Immature natural killer cell (primary cell): Measurements from ENCODE around the gene TENT5A. TPM values are rescaled to one million over a fixed set of nuclear protein-coding genes. Genes with fewer than 3 reads are reported as not detected.

Source experiments
- DNase-seq, 3 donors: peaks; one replicate each; pipeline ENCODE4 v3.0.0; 2022; ENCODE audit warnings: mixed read lengths in 1 of 3
- H3K27ac Mint-ChIP-seq, 6 donors: one replicate each; pipeline ENCODE4 v1.8.0; 2020; ENCODE audit warnings: mixed read lengths in 6 of 6, mild to moderate bottlenecking in 5 of 6, inconsistent platforms in 4 of 6, moderate library complexity in 3 of 6
- H3K27me3 Mint-ChIP-seq, 3 donors: one replicate each; pipeline ENCODE4 v1.8.0; 2020 to 2021; ENCODE audit warnings: low read depth in 3 of 3, mild to moderate bottlenecking in 3 of 3, mixed read lengths in 3 of 3, moderate library complexity in 3 of 3, inconsistent platforms in 1 of 3
- H3K36me3 Mint-ChIP-seq, 3 donors: one replicate each; pipeline ENCODE4 v1.8.0; 2020; ENCODE audit warnings: mixed read lengths in 3 of 3, inconsistent platforms in 2 of 3, mild to moderate bottlenecking in 2 of 3
- H3K4me1 Mint-ChIP-seq, 2 donors: one replicate each; pipeline ENCODE4 v1.8.0; 2020; ENCODE audit warnings: inconsistent platforms in 2 of 2, mild to moderate bottlenecking in 2 of 2, mixed read lengths in 2 of 2, moderate library complexity in 1 of 2
- H3K4me3 Mint-ChIP-seq, 5 donors: one replicate each; pipeline ENCODE4 v1.8.0; 2020; ENCODE audit warnings: mild to moderate bottlenecking in 5 of 5, mixed read lengths in 5 of 5, inconsistent platforms in 3 of 5, moderate library complexity in 3 of 5
- H3K9me3 Mint-ChIP-seq, 6 donors: one replicate each; pipeline ENCODE4 v1.8.0; 2020; ENCODE audit warnings: mild to moderate bottlenecking in 6 of 6, mixed read lengths in 6 of 6, inconsistent platforms in 4 of 6, moderate library complexity in 3 of 6
- polyA plus RNA-seq, 3 donors: library from polyadenylated mRNA; unstranded; fragments of 300-500 nt; fragmentation: Illumina TruSeq; gene quantifications; one replicate each; pipeline ENCODE4 v1.2.3, GENCODE V29; 2021

The TENT5A gene
- 10 to 100 TPM in 2 of 3 donors, 1 to 10 TPM in 1; 8.0 to 12.8 (median 10.7) TPM for polyA plus RNA-seq

GRCh38 chr6:81752084-81752920, at the start of gene TENT5A:
TSS of gene TENT5A (minus strand) at chr6:81752681. CDS start at chr6:81752141, 540 bp downstream.
- Mint-ChIP-seq H3K27ac (peak within 1 kb of the TSS; percentile 95 to 99 (median 98)), H3K4me1 (peaks cover 44 to 52% of the 10 kb centered on the region in 2 donors), H3K4me3 (peak within 1 kb of the TSS; percentile 96 to 100 (median 99)), H3K9me3 (no peaks in the 10 kb centered on the region), H3K36me3 (peaks cover 0 to 16% (median 4%) of the 10 kb centered on the region in 3 donors), H3K27me3 (peaks cover 14 to 17% (median 15%) of the 10 kb centered on the region in 3 donors)
- peak; percentile 89 to 91 (median 91) for DNase-seq

- Mint-ChIP-seq H3K4me3 (no peak overlapping the region), H3K4me1 (no peaks in the 10 kb centered on the region), H3K36me3 (peaks cover 0 to 3% (median 0%) of the 10 kb centered on the region in 3 donors), H3K9me3 (peaks cover 0 to 2% (median 0%) of the 10 kb centered on the region in 6 donors), H3K27me3 (peaks cover 0 to 8% (median 3%) of the 10 kb centered on the region in 3 donors), H3K27ac (no peak overlapping the region)
- no peak for DNase-seq
These were observed 49.0 kb upstream of the TENT5A start for GRCh38 chr6:81801489-81801888.

- Mint-ChIP-seq H3K27ac (no peak overlapping the region), H3K9me3 (peaks cover 0 to 2% (median 0%) of the 10 kb centered on the region in 6 donors), H3K4me1 (no peaks in the 10 kb centered on the region), H3K27me3 (peaks cover 0 to 5% (median 5%) of the 10 kb centered on the region in 3 donors), H3K4me3 (no peak overlapping the region), H3K36me3 (peaks cover 0 to 3% (median 0%) of the 10 kb centered on the region in 3 donors)
- DNase-seq, result no peak
These were observed 48.2 kb upstream of the TENT5A start for GRCh38 chr6:81800666-81801065.

- Mint-ChIP-seq H3K4me1 (no peaks in the 10 kb centered on the region), H3K9me3 (peaks cover 0 to 2% (median 0%) of the 10 kb centered on the region in 6 donors), H3K27ac (no peak overlapping the region), H3K36me3 (peaks cover 0 to 3% (median 0%) of the 10 kb centered on the region in 3 donors), H3K4me3 (no peak overlapping the region), H3K27me3 (peaks cover 0 to 7% (median 5%) of the 10 kb centered on the region in 3 donors)
- DNase-seq, result no peak
These were observed 46.8 kb upstream of the TENT5A start for GRCh38 chr6:81799323-81799722.

GRCh38 chr6:81797591-81797990, 45.1 kb upstream of the TENT5A start:
- Mint-ChIP-seq H3K4me1 (no peaks in the 10 kb centered on the region), H3K9me3 (peaks cover 0 to 1% (median 0%) of the 10 kb centered on the region in 6 donors), H3K27ac (no peak overlapping the region), H3K4me3 (no peak overlapping the region), H3K27me3 (peaks cover 0 to 7% (median 3%) of the 10 kb centered on the region in 3 donors), H3K36me3 (peaks cover 0 to 2% (median 0%) of the 10 kb centered on the region in 3 donors)
- DNase-seq, result no peak

- no peak for DNase-seq
- Mint-ChIP-seq H3K9me3 (peaks cover 0 to 1% (median 0%) of the 10 kb centered on the region in 6 donors), H3K27ac (no peak overlapping the region), H3K4me3 (no peak overlapping the region), H3K4me1 (no peaks in the 10 kb centered on the region), H3K36me3 (no peaks in the 10 kb centered on the region), H3K27me3 (peaks cover 0 to 4% (median 3%) of the 10 kb centered on the region in 3 donors)
These were observed 43.4 kb upstream of the TENT5A start for GRCh38 chr6:81795890-81796289.

- H3K36me3 Mint-ChIP-seq, result no peaks in the 10 kb centered on the region
- no peak overlapping the region for H3K4me3 Mint-ChIP-seq
- H3K9me3 Mint-ChIP-seq, result peaks cover 0 to 3% (median 0%) of the 10 kb centered on the region in 6 donors
- DNase-seq, result no peak
- H3K27me3 Mint-ChIP-seq, result peaks cover 0 to 4% (median 3%) of the 10 kb centered on the region in 3 donors
- no peaks in the 10 kb centered on the region for H3K4me1 Mint-ChIP-seq
- H3K27ac Mint-ChIP-seq, result no peak overlapping the region
These were observed 41.5 kb upstream of the TENT5A start for GRCh38 chr6:81793821-81794475.

GRCh38 chr6:81792826-81793225, 40.3 kb upstream of the TENT5A start:
- no peaks in the 10 kb centered on the region for H3K4me1 Mint-ChIP-seq
- H3K9me3 Mint-ChIP-seq, result peaks cover 0 to 3% (median 0%) of the 10 kb centered on the region in 6 donors
- H3K27me3 Mint-ChIP-seq, result peaks cover 0 to 4% (median 3%) of the 10 kb centered on the region in 3 donors
- H3K27ac Mint-ChIP-seq, result no peak overlapping the region
- H3K36me3 Mint-ChIP-seq, result no peaks in the 10 kb centered on the region
- no peak overlapping the region for H3K4me3 Mint-ChIP-seq
- no peak for DNase-seq

GRCh38 chr6:81791756-81792155, 39.3 kb upstream of the TENT5A start:
- H3K4me1 Mint-ChIP-seq, result no peaks in the 10 kb centered on the region
- H3K36me3 Mint-ChIP-seq, result no peaks in the 10 kb centered on the region
- no peak overlapping the region for H3K4me3 Mint-ChIP-seq
- H3K27ac Mint-ChIP-seq, result no peak overlapping the region
- H3K27me3 Mint-ChIP-seq, result peaks cover 0 to 4% (median 3%) of the 10 kb centered on the region in 3 donors
- peaks cover 0 to 3% (median 0%) of the 10 kb centered on the region in 6 donors for H3K9me3 Mint-ChIP-seq
- DNase-seq, result no peak

- H3K27me3 Mint-ChIP-seq, result peaks cover 0 to 4% (median 2%) of the 10 kb centered on the region in 3 donors
- H3K9me3 Mint-ChIP-seq, result peaks cover 0 to 3% (median 0%) of the 10 kb centered on the region in 6 donors
- no peak overlapping the region for H3K4me3 Mint-ChIP-seq
- no peaks in the 10 kb centered on the region for H3K4me1 Mint-ChIP-seq
- H3K36me3 Mint-ChIP-seq, result no peaks in the 10 kb centered on the region
- DNase-seq, result no peak
- H3K27ac Mint-ChIP-seq, result no peak overlapping the region
These were observed 37.6 kb upstream of the TENT5A start for GRCh38 chr6:81790034-81790433.

GRCh38 chr6:81789291-81789690, 36.8 kb upstream of the TENT5A start:
- Mint-ChIP-seq H3K4me3 (no peak overlapping the region), H3K9me3 (peaks cover 0 to 3% (median 0%) of the 10 kb centered on the region in 6 donors), H3K27ac (no peak overlapping the region), H3K36me3 (no peaks in the 10 kb centered on the region), H3K27me3 (peaks cover 0 to 4% (median 2%) of the 10 kb centered on the region in 3 donors), H3K4me1 (no peaks in the 10 kb centered on the region)
- DNase-seq, result no peak

GRCh38 chr6:81788748-81789147, 36.3 kb upstream of the TENT5A start:
- no peak for DNase-seq
- Mint-ChIP-seq H3K36me3 (no peaks in the 10 kb centered on the region), H3K27me3 (peaks cover 0 to 2% (median 2%) of the 10 kb centered on the region in 3 donors), H3K27ac (no peak overlapping the region), H3K4me1 (no peaks in the 10 kb centered on the region), H3K9me3 (peaks cover 0 to 3% (median 0%) of the 10 kb centered on the region in 6 donors), H3K4me3 (no peak overlapping the region)

GRCh38 chr6:81787313-81788068, 35.0 kb upstream of the TENT5A start:
- Mint-ChIP-seq H3K4me1 (no peaks in the 10 kb centered on the region), H3K36me3 (no peaks in the 10 kb centered on the region), H3K27ac (no peak overlapping the region), H3K9me3 (peaks cover 0 to 3% (median 0%) of the 10 kb centered on the region in 6 donors), H3K27me3 (peaks cover 0 to 2% (median 2%) of the 10 kb centered on the region in 3 donors), H3K4me3 (no peak overlapping the region)
- no peak for DNase-seq
